Measurements from ENCODE around the gene KICS2.
A peak's percentile ranks its signal among the peaks of the same experiment; 100 is the strongest.

The KICS2 gene

DNA sequence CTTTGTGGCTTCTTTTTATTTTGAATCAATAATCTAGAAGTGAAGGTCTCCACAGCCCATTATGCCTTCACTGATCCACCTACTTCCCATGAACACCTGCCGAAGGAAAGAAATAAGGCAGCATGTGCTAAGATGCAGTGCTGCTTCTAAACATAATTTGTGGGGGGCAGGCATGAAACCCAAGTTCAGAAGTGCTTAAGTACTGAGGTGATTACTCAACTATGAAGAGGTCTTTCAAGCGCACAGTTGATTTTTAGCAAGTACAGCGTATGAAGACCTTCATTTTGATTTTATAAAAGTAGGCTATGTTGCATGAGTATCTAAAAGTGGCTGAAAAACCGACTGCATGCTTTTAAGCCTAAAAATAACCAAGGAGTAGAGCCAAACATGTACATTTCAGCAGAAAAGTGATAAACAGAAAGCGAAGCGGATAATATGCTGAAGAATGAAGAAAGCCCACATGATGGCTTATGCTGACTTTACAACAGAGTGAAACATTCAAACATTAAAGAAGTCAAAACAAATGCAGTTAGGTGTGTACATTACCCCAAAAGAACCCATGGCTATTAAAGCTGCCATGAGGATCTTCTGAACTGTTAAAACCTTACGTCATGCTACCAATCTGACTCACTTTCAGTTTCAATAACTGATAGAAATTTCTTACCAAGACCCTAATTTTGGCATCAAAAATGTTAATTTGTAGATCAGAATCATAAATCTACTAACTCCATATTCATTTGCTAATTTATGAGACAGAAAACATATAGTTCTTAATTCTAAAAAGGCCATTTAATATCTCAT lies 29.3 kb downstream of the KICS2 start:
- TF ChIP-seq, protein P1, sequence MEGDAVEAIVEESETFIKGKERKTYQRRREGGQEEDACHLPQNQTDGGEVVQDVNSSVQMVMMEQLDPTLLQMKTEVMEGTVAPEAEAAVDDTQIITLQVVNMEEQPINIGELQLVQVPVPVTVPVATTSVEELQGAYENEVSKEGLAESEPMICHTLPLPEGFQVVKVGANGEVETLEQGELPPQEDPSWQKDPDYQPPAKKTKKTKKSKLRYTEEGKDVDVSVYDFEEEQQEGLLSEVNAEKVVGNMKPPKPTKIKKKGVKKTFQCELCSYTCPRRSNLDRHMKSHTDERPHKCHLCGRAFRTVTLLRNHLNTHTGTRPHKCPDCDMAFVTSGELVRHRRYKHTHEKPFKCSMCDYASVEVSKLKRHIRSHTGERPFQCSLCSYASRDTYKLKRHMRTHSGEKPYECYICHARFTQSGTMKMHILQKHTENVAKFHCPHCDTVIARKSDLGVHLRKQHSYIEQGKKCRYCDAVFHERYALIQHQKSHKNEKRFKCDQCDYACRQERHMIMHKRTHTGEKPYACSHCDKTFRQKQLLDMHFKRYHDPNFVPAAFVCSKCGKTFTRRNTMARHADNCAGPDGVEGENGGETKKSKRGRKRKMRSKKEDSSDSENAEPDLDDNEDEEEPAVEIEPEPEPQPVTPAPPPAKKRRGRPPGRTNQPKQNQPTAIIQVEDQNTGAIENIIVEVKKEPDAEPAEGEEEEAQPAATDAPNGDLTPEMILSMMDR (IDR thresholded peaks at IDR 0.05; ENCODE audit: low read depth, low read length), result no peak
- in situ Hi-C loops (cut with HindIII; ENCODE audit: low sequenced_read_pairs), result no loop called here
- no peak overlapping the region for H3K4me3 ChIP-seq (ENCODE audit: low read depth, low read length)
- no peak for DNase-seq (ENCODE audit: low read depth, low spot score)

GRCh38 chr12:64190140-64190539 lies 32.0 kb downstream of the KICS2 start:
- no peak overlapping the region for H3K4me3 ChIP-seq (ENCODE audit: low read depth, low read length)
- DNase-seq (ENCODE audit: low read depth, low spot score), result no peak
- TF ChIP-seq, protein P1 (IDR thresholded peaks at IDR 0.05; ENCODE audit: low read depth, low read length), result no peak
- in situ Hi-C loops (cut with HindIII; ENCODE audit: low sequenced_read_pairs), result no loop called here

GRCh38 chr12:64189530-64189929 lies 32.6 kb downstream of the KICS2 start:
- in situ Hi-C loops (cut with HindIII; ENCODE audit: low sequenced_read_pairs), result no loop called here
- DNase-seq (ENCODE audit: low read depth, low spot score), result no peak
- TF ChIP-seq, protein P1 (IDR thresholded peaks at IDR 0.05; ENCODE audit: low read depth, low read length), result no peak
- no peak overlapping the region for H3K4me3 ChIP-seq (ENCODE audit: low read depth, low read length)

GRCh38 chr12:64187794-64188193 lies 34.3 kb downstream of the KICS2 start:
- no peak for DNase-seq (ENCODE audit: low read depth, low spot score)
- H3K4me3 ChIP-seq (ENCODE audit: low read depth, low read length), result no peak overlapping the region
- TF ChIP-seq, protein P1 (IDR thresholded peaks at IDR 0.05; ENCODE audit: low read depth, low read length), result no peak
- in situ Hi-C loops (cut with HindIII; ENCODE audit: low sequenced_read_pairs), result no loop called here

DNA sequence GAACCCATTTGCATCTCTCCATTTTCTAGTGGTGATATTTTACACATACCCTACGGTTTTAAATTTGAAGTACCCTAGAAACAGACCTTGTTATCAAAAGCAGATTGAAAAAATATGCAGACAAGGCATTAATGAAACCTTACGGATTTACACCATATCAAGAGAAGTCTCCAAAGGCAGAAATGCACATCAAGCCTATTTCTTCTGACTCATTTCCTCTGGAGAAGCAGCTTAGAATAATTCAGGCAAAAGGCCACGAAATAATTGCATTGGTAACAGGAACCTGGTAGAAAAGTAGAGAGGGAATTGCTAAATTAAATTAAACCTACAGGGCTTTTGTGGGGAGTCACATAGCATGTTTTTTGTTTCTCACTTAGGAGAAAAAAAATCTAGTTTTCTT lies 34.7 kb downstream of the KICS2 start:
- TF ChIP-seq, protein P1 (IDR thresholded peaks at IDR 0.05; ENCODE audit: low read depth, low read length), result no peak
- in situ Hi-C loops (cut with HindIII; ENCODE audit: low sequenced_read_pairs), result no loop called here
- peak; percentile 77 for DNase-seq (ENCODE audit: low read depth, low spot score)
- no peak overlapping the region for H3K4me3 ChIP-seq (ENCODE audit: low read depth, low read length)

DNA sequence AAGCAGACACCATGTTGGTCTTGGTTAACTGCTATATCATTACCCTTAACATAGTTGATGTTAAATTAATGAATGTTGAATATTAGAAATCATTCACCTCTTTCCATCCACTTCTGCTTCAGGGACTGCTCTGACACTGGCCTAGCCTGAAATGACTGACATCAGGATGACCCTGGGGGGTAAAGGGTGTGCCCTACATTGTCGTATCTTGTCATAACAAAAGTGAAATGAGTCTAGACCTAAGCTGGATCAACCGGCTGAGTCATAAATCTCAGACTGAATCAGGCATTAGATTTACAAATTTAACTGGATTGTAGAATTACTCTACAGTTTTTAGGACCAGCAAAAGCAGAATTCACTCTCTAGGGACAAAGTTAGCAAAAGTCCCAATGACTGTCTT lies 35.3 kb downstream of the KICS2 start:
- TF ChIP-seq, protein P1 (IDR thresholded peaks at IDR 0.05; ENCODE audit: low read depth, low read length), result no peak
- in situ Hi-C loops (cut with HindIII; ENCODE audit: low sequenced_read_pairs), result no loop called here
- DNase-seq (ENCODE audit: low read depth, low spot score), result no peak
- no peak overlapping the region for H3K4me3 ChIP-seq (ENCODE audit: low read depth, low read length)
